ENCODE measurements around the gene SORT1.

SORT1 gene

GRCh38 chr1:109373126-109373525, 24.6 kb downstream of the SORT1 start:
- TF ChIP-seq CTCF (conservative IDR thresholded peaks at IDR 0.05) (no peak), ZFX (IDR thresholded peaks at IDR 0.05) (no peak)
- no peak overlapping the region for H3K27ac ChIP-seq

GRCh38 chr1:109372281-109372680, 25.4 kb downstream of the SORT1 start:
- no peak overlapping the region for H3K27ac ChIP-seq

GRCh38 chr1:109371341-109371739, 26.4 kb downstream of the SORT1 start:
- H3K27ac ChIP-seq, result no peak overlapping the region
- no peak for TF ChIP-seq CTCF (conservative IDR thresholded peaks at IDR 0.05)
- TF ChIP-seq ZFX (IDR thresholded peaks at IDR 0.05), result no peak

More at GRCh38 chr1:109372281-109372680, 25.4 kb downstream of the SORT1 start:
- TF ChIP-seq CTCF (conservative IDR thresholded peaks at IDR 0.05) (no peak), ZFX (IDR thresholded peaks at IDR 0.05) (no peak)

GRCh38 chr1:109370712-109371340, 26.9 kb downstream of the SORT1 start:
- TF ChIP-seq ZFX (IDR thresholded peaks at IDR 0.05), result no peak
- TF ChIP-seq CTCF (conservative IDR thresholded peaks at IDR 0.05), result no peak
- H3K27ac ChIP-seq, result no peak overlapping the region

GRCh38 chr1:109369167-109369746, 28.5 kb downstream of the SORT1 start:
- H3K27ac ChIP-seq, result no peak overlapping the region
- no peak for TF ChIP-seq ZFX (IDR thresholded peaks at IDR 0.05)
- TF ChIP-seq CTCF (conservative IDR thresholded peaks at IDR 0.05), result no peak

- no peak overlapping the region for H3K27ac ChIP-seq
- TF ChIP-seq ZFX (IDR thresholded peaks at IDR 0.05) (no peak), CTCF (conservative IDR thresholded peaks at IDR 0.05) (no peak)
Measured at GRCh38 chr1:109368464-109368863, 29.3 kb downstream of the SORT1 start.

- H3K27ac ChIP-seq, result no peak overlapping the region
- TF ChIP-seq ZFX (IDR thresholded peaks at IDR 0.05) (no peak), CTCF (conservative IDR thresholded peaks at IDR 0.05) (no peak)
Measured at GRCh38 chr1:109367626-109368025, 30.1 kb downstream of the SORT1 start.

Data from C4-2B (cell line).